A549 (cell line): ENCODE results near the gene RUVBL2.

Source experiments
- CTCF ChIP-seq: fragments of >200 bp; sonication (Bioruptor Twin); formaldehyde crosslinking; IDR thresholded peaks from 3 replicates; pipeline ENCODE4 v1.5.1; 2016
- KDM5A ChIP-seq: fragments of 200-600 bp; sonication (generic); IDR thresholded peaks from 2 replicates; pipeline ENCODE4 v1.6.1; 2016; ENCODE audit warnings: antibody characterized with exemption, mild to moderate bottlenecking
- REST ChIP-seq: fragments of 200-600 bp; sonication (generic); IDR thresholded peaks from 2 replicates; pipeline ENCODE4 v1.6.1; 2016; ENCODE audit warnings: antibody characterized with exemption, mild to moderate bottlenecking, moderate library complexity
- TP53 ChIP-seq: fragments of 250-450 bp; sonication (Bioruptor Pico); IDR thresholded peaks from 2 replicates; pipeline ENCODE4 v1.5.0; 2021; ENCODE audit warnings: mild to moderate bottlenecking, moderate library complexity
- ZSCAN20 ChIP-seq: fragments of 250-450 bp; sonication (Bioruptor Pico); IDR thresholded peaks from 2 replicates; pipeline ENCODE4 v1.8.0; 2022; ENCODE audit warnings: mild to moderate bottlenecking, moderate library complexity

GRCh38 chr19:49056101-49056901, 62.6 kb downstream of the RUVBL2 start:
- TF ChIP-seq CTCF = peak; percentile 15; the same call in 1 of the 3 replicates
- no peak for TF ChIP-seq TP53 (CRISPR knock-in tag)
- no peak for TF ChIP-seq KDM5A
- no peak for TF ChIP-seq REST
- TF ChIP-seq ZSCAN20 (CRISPR knock-in tag) = no peak
